HCT116 (cell line): Measurements from ENCODE around the gene SPATA33. TPM values are rescaled to one million over a fixed set of nuclear protein-coding genes. Genes with fewer than 3 reads are reported as not detected.

ENCODE experiments used
- ATAC-seq: fragments of 200-7000 bp; cut with Tn5 transposase; 2 replicates; pipeline ENCODE4 v1.9.1; 2020; ENCODE audit warnings: mild to moderate bottlenecking, moderate library complexity
- BruUV-seq: library from RNA; stranded (reverse); fragments of 400-500 nt; replicated peaks from 2 replicates; lab custom pipeline; 2021; lab: Mats Ljungman, UMichigan
- CTCF ChIA-PET: fragments of 300-600 bp; sonication (Branson Sonifier 250); formaldehyde crosslinking; loops from one replicate; lab custom pipeline; 2021; ENCODE audit warnings: antibody characterized with exemption; lab: Charles Lee
- POLR2A ChIA-PET: fragments of 300-600, 350-600 bp; sonication (Branson Sonifier 250); formaldehyde crosslinking; loops from one replicate; lab custom pipeline; 2021; ENCODE audit warnings: antibody characterized with exemption; lab: Charles Lee
- RAD21 ChIA-PET, 2 experiments: fragments of 300-600 bp; sonication (Branson Sonifier 250); formaldehyde crosslinking; loops; one replicate each; lab custom pipeline; 2023; ENCODE audit warnings: low total read pairs in 2 of 2; ENCODE audit not compliant: uncharacterized antibody in 2 of 2, unreplicated experiment in 2 of 2, low non-redundant PET in 1 of 2; lab: Charles Lee
- DNase-seq: peaks from one replicate; pipeline ENCODE4 v3.0.0-alpha.2; 2010; ENCODE audit warnings: low read depth, low spot score
- H2AFZ ChIP-seq: fragments of 200-600 bp; shearing (Covaris generic), sonication (generic); 2 replicates; pipeline ENCODE4 v1.6.1; 2017; ENCODE audit warnings: low read depth, mixed run types, mixed read lengths, antibody characterized with exemption, low read length; ENCODE audit not compliant: poor library complexity, severe bottlenecking
- H3K27ac ChIP-seq: 2 replicates; pipeline ENCODE4 v1.5.1; 2012; ENCODE audit warnings: low read depth, low read length
- H3K27me3 ChIP-seq: fragments of 200-600 bp; sonication (generic); 2 replicates; pipeline ENCODE4 v1.6.1; 2016; ENCODE audit warnings: mixed run types, low read length, mixed read lengths; ENCODE audit not compliant: insufficient read depth
- H3K36me3 ChIP-seq, 2 experiments: fragments of 200-500 bp in 1 of 2; fragments of 200-600 bp in 1 of 2; sonication (Bioruptor generic) in 1 of 2; sonication (generic) in 1 of 2; 2 replicates each; pipeline versions ENCODE4 v1.5.1 to v1.6.1; 2014 to 2016; ENCODE audit warnings: low read length in 2 of 2, inconsistent platforms in 1 of 2, mixed read lengths in 1 of 2, mixed run types in 1 of 2; ENCODE audit not compliant: insufficient read depth in 2 of 2, control insufficient read depth in 1 of 2
- H3K4me1 ChIP-seq, 2 experiments: fragments of 200-600 bp in 1 of 2; sonication (generic) in 1 of 2; 2 replicates each; pipeline versions ENCODE4 v1.5.1 to v1.6.1; 2012 to 2017; ENCODE audit warnings: low read length in 2 of 2, inconsistent platforms in 1 of 2, mild to moderate bottlenecking in 1 of 2, mixed read lengths in 1 of 2, mixed run types in 1 of 2, moderate library complexity in 1 of 2; ENCODE audit not compliant: insufficient read depth in 2 of 2, control insufficient read depth in 1 of 2
- H3K4me2 ChIP-seq: fragments of 200-600 bp; sonication (generic); 2 replicates; pipeline ENCODE4 v1.6.1; 2017; ENCODE audit warnings: mixed run types, low read length, mixed read lengths
- H3K4me3 ChIP-seq, 2 experiments: fragments of 200-600 bp in 1 of 2; sonication (generic) in 1 of 2; replicated peaks in 1 of 2; 2 replicates each; pipeline ENCODE4 v1.5.1; 2011 to 2016; ENCODE audit warnings: low read length in 2 of 2, control low read depth in 1 of 2, low read depth in 1 of 2, mild to moderate bottlenecking in 1 of 2, mixed read lengths in 1 of 2, mixed run types in 1 of 2
- H3K79me2 ChIP-seq: fragments of 200-600 bp; sonication (generic); 2 replicates; pipeline ENCODE4 v1.6.1; 2017; ENCODE audit warnings: mild to moderate bottlenecking, mixed run types, low read length, moderate library complexity, mixed read lengths; ENCODE audit not compliant: insufficient read depth
- H3K9ac ChIP-seq: fragments of 200-600 bp; sonication (generic); 2 replicates; pipeline ENCODE4 v1.6.1; 2016; ENCODE audit warnings: low read length, mixed read lengths
- H3K9me2 ChIP-seq: fragments of 200-600 bp; sonication (generic), shearing (Covaris generic); 2 replicates; pipeline ENCODE4 v1.6.1; 2017; ENCODE audit warnings: mixed run types, mild to moderate bottlenecking, moderate library complexity; ENCODE audit not compliant: insufficient read depth
- H3K9me3 ChIP-seq, 2 experiments: fragments of 200-500 bp in 1 of 2; fragments of 200-600 bp in 1 of 2; sonication (Bioruptor generic) in 1 of 2; sonication (generic) in 1 of 2; 2 replicates each; pipeline ENCODE4 v1.6.1; 2014 to 2017; ENCODE audit warnings: low read length in 2 of 2, mixed read lengths in 2 of 2, inconsistent platforms in 1 of 2, low read depth in 1 of 2, mild to moderate bottlenecking in 1 of 2, mixed run types in 1 of 2, moderate library complexity in 1 of 2; ENCODE audit not compliant: control insufficient read depth in 1 of 2, insufficient read depth in 1 of 2
- H4K20me1 ChIP-seq: fragments of 200-600 bp; sonication (generic), shearing (Covaris generic); 2 replicates; pipeline ENCODE4 v1.6.1; 2017; ENCODE audit warnings: mixed run types, mild to moderate bottlenecking, moderate library complexity; ENCODE audit not compliant: insufficient read depth
- ELF1 ChIP-seq: IDR thresholded peaks from 2 replicates; pipeline ENCODE4 v1.6.1; 2012; ENCODE audit warnings: low read depth, borderline replicate concordance
- EZH2 ChIP-seq: fragments of 200-600 bp; sonication (generic); IDR thresholded peaks from 2 replicates; pipeline ENCODE4 v1.6.1; 2017; ENCODE audit warnings: antibody characterized with exemption, mixed run types
- JUND ChIP-seq: IDR thresholded peaks from 2 replicates; pipeline ENCODE4 v1.6.1; 2012
- POLR2A ChIP-seq: IDR thresholded peaks from 2 replicates; pipeline ENCODE4 v1.7.0; 2011; ENCODE audit warnings: borderline replicate concordance; ENCODE audit not compliant: insufficient read depth, insufficient read length; ENCODE audit errors: extremely low read depth
- REST ChIP-seq: IDR thresholded peaks from 2 replicates; pipeline ENCODE4 v1.6.1; 2012; ENCODE audit warnings: low read depth
- intact Hi-C: fragments of 100-400 bp; cut with micrococcal nuclease; formaldehyde crosslinking; loops from 2 replicates; pipeline ENCODE4 v1.10.0; 2022
- total RNA-seq: library from RNA; stranded (reverse); gene quantifications from one replicate; pipeline ENCODE4 v1.2.1, GENCODE V29; 2021; ENCODE audit not compliant: unreplicated experiment

SPATA33 gene
- total RNA-seq, 1 experiment from 2014 or later: 24.9 TPM

GRCh38 chr16:89691231-89691985 is 33.8 kb downstream of the SPATA33 start:
- Histone ChIP-seq H3K79me2 (peaks cover 30% of the 10 kb centered on the region), H3K9me3 (no peaks in the 10 kb centered on the region), H3K9ac (no peak overlapping the region), H4K20me1 (no peaks in the 10 kb centered on the region), H3K36me3 (peaks cover 27 to 57% of the 10 kb centered on the region in 2 experiments; a peak in 3 of 4 replicates), H3K27me3 (no peaks in the 10 kb centered on the region), H3K27ac (no peak overlapping the region), H2AFZ (no peak overlapping the region), H3K4me3 (no peak overlapping the region), H3K4me1 (peaks cover 7 to 13% of the 10 kb centered on the region in 2 experiments), H3K9me2 (no peaks in the 10 kb centered on the region), H3K4me2 (no peak overlapping the region)
- intact Hi-C loops: no loop called here
- DNase-seq (no peak), ATAC-seq (no peak)
- POLR2A ChIA-PET: no interaction called here
- CTCF ChIA-PET: no interaction called here
- TF ChIP-seq POLR2A (no peak), ELF1 (no peak), JUND (no peak), EZH2 (no peak), REST (no peak)
- BruUV-seq: no TSS peak
- RAD21 ChIA-PET: interaction anchor here in 1 of 2 experiments (0.7 kb wide), 1 partner anchor 231 kb away, joined by 3 read pairs; no protein-coding TSS in a partner anchor
